Limb (tissue), 2 donors: Measurements from ENCODE around the gene CCNC.

Experiments used
- DNase-seq, 2 donors: peaks; one replicate each; pipeline ENCODE4 v3.0.0-alpha.2; 2016; ENCODE audit errors: extremely low spot score in 2 of 2

Gene CCNC

GRCh38 chr6:99548706-99549105, 19.8 kb downstream of the CCNC start:
- DNase-seq, result no peak

GRCh38 chr6:99547526-99547925, 20.9 kb downstream of the CCNC start:
- DNase-seq, result no peak

DNA sequence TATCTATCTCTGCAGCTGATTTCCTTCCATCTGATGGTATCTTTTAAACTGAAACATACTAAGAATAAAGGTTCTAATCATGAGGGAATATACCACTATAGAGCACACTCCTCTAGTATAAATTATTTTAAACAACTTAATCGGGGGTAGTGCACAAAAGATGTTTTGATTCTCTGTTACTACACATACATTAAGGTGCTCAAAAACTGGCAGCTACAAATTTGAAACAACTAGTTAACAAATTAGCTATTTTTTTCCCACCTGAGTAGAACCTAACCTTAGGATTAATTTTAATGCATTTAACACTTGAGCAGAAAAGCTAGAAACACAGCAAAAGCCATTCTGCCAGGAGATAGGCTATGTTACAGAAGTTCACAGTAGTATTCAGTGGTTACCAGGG, 23.0 kb downstream of the CCNC start:
- DNase-seq, result no peak

- DNase-seq, result no peak
These were observed 24.5 kb downstream of the CCNC start for GRCh38 chr6:99543968-99544367.

DNA sequence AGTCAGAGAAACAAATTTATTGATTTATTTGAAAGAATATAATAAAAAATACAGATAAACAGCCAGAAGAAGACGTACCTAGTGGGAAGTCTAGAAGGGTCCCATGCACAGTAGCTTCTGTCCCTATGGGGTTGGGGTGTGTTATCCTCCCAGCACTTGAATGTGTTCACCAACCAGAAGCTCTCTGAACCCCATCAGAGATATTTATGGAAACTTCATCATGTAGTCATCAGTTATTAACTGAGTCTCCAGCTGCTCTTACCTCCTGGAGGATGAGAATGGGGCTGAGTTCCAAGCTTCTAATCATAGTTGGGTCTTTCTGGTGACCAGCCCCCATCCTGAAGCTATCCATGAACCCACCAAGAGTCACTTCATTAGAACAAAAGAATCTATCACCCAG, 37.8 kb downstream of the CCNC start:
- no peak for DNase-seq

DNA sequence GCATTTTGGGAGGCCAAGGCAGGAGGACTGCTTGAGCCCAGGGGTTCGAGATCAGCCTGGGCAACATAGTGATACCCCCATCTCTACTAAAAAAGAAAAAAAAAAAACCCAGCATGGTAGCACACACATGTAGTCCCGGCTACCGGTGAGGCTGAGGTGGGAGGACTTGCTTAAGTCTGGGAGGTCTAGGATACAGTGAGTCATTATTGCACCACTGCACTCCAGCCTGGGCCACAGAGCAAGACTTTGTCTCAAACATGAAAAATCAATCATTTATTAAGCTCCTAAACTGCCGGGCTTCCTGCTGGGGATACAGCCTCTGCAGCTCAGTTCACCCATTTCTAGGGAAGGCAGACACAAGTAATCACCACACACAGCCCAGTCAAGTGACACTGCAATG, 45.9 kb downstream of the CCNC start:
- DNase-seq, result no peak

DNA sequence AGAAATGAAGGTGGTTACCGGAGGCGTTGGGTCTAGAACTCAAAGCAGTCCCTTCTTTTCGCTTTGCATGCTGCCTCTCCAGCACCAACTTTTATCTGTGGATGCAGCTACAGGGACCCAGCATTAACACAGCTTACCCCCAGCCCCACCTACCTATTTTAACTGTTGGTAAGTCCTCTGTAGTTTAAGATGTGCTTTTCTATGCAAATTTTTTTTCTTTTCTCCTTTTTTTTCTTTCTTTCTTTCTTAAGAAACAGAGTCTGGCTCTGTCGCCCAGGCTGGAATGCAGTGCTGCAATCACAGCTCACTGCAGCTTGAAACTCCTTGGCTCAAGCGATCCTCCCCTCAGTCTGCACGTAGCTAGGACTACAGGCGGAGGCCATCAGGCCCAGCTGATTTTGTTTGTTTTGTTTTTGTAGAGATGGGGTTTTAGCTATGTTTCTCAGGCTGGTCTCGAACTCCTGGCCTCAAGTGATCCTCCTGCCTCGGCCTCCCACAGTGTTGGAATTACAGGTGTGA, 46.8 kb downstream of the CCNC start:
- peak in 1 of 2 donors; percentile 43 for DNase-seq

DNA sequence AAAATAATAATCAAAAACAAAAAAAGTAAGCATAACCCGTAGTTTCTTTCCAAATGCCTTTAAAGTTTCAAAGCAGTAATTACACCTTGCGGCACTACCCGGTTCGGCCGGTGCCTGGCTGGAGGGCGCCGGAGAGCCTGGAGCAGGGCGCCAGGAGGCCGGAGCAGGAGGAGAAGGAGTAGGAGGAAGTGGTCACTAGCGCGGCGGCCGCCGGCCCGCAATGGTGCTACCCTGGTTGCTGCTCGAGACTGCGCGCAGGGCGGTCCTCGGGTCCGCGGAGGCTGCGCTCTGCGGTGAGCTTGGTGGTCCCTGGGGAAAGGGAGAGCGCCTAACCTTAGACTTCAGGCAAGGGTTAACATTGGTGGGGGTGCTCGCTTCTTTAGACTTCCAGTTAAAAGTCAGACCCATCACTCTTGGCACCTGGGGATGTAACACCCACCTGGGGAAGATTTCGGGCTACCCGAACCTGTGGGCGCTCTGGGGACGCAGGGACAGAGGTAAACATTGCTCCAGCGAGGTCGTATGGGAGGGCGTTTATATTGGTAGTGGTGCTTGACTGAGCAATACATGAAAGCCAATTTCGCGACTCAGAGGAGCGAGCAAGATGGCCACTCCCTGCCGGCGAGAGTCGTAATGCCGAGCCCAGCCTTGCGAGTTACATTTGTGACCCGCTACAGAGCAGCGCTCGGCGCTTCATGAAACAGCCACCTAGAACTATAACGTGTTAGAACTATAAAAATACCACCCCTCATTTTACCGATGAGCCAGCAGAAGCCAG, 47.4 kb downstream of the CCNC start:
- peak; percentile 87 to 89 for DNase-seq

DNA sequence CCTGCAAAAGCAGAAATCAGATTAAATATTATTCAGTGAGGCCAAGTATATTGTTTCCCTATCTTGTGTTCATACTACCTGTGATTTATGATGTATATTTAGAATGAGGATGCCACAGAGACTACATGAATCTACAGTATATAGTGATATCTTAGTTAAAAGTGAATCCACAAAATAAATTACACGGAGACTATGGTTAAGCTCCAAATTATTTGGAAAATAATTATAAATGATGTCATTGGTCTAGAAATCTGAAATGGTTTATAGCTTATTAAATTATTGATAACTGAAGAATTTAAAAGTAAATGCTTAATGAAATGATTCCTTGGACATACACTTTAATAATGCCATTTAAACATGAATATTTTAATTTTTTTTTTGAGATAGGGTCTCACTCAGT, 49.0 kb downstream of the CCNC start:
- no peak for DNase-seq

DNA sequence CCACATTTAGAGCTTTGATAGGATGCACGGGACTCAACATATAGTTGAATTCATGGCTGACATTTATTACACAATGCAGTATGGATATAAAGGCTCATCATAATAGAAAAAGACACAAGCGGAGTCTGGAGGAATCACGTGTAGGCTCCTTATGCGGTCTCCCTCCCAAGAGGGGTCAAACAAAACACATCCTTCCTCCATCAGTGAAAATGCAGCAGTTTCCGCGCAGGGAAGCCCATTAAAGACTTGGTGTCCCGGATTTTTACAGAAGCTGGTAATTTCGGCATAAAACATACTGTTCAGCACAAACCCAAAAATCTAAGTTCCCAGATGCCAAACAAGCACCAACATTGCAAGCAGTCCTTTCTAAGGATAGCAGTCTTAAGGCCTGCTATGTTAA, 54.4 kb downstream of the CCNC start:
- no peak for DNase-seq

- DNase-seq, result no peak
These were observed 56.4 kb downstream of the CCNC start for GRCh38 chr6:99512033-99512432.

DNA sequence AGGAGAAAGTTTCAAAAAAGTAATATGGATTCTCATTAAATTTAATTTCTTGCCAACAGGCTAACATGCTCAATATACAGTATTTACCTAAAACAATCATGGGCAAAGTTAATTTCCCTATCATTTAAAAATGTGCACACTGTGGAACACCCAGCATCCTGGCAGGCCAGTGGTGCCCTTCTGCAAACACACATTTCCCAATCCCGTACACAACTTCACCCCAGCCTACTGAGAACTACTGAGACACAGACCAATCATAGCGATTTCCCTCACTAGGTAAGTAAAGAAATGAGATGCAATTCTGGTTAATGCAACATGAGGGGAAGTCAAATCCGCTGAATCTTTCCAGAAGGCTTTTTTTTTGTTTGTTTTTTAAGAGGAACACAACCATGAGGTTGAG, 60.8 kb downstream of the CCNC start:
- no peak for DNase-seq

DNA sequence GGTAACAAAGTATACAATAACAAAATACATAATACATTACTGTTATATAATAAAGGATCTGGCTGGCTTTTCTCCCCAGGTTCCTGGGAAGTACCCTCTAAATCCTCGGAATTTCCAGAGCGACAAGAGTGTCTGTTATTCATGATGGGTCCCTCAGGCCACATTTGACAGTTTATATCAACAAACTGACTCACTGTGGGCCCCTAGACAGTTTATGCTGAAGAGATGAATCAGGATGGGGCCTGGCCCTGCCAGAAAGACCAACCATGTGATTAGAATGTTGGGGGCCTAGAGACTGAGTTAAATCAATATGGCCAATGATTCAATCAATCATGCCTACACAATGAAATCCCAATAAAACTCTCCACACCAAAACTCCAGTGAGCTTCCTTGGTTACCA, 66.7 kb downstream of the CCNC start:
- DNase-seq, result no peak

GRCh38 chr6:99498421-99498820, 70.0 kb downstream of the CCNC start:
- no peak for DNase-seq

DNA sequence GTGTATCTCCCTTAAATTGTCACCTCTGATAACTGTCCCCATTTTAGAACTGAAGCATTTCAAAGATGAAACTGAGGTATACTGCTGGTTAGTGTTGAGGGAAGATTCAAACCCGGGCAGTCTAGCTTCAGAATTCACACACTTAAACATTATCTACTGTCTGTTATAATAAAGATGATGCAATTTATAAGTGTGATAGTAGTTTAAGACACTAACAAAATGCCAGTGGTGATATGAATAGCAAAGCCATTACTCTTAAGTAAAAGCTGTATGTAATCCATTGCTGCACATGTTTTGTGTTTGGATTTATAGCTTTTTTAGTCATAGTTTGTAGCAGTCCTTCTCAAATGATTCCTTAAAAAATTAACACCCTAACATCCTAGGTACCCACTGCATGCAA, 73.0 kb downstream of the CCNC start:
- no peak for DNase-seq
